SU-DHL-6 (cell line): Measurements from ENCODE around the gene MAP3K21.

Source experiments
- H2AFZ ChIP-seq: fragments of 200-600 bp; sonication (generic); 2 replicates; pipeline ENCODE4 v1.6.1; 2014; ENCODE audit warnings: low read depth, mild to moderate bottlenecking, moderate library complexity, mixed read lengths, antibody characterized with exemption, low read length; ENCODE audit not compliant: severe bottlenecking
- H3F3A ChIP-seq: fragments of 200-600 bp; shearing (Covaris generic); 2 replicates; pipeline ENCODE4 v1.6.0; 2016; ENCODE audit warnings: antibody characterized with exemption, mild to moderate bottlenecking; ENCODE audit not compliant: insufficient read depth
- H3K27ac ChIP-seq: fragments of 200-600 bp; sonication (generic); 2 replicates; pipeline ENCODE4 v1.5.1; 2016; ENCODE audit warnings: low read depth, mild to moderate bottlenecking, low read length, moderate library complexity, mixed read lengths
- H3K27me3 ChIP-seq: fragments of 200-600 bp; sonication (generic), shearing (Covaris generic); 2 replicates; pipeline ENCODE4 v1.6.0; 2014; ENCODE audit warnings: mild to moderate bottlenecking, low read length
- H3K36me3 ChIP-seq: fragments of 200-600 bp; sonication (generic); 2 replicates; pipeline ENCODE4 v1.6.1; 2014; ENCODE audit warnings: mild to moderate bottlenecking, low read length, mixed read lengths
- H3K4me2 ChIP-seq: fragments of 300-600, 200-600 bp; shearing (Covaris generic), sonication (generic); 2 replicates; pipeline ENCODE4 v1.6.0; 2014; ENCODE audit warnings: low read length, low read depth, mild to moderate bottlenecking; ENCODE audit not compliant: poor library complexity, severe bottlenecking
- H3K4me3 ChIP-seq: fragments of 200-600 bp; sonication (generic); 2 replicates; pipeline ENCODE4 v1.5.1; 2014; ENCODE audit warnings: antibody characterized with exemption, low read length, mild to moderate bottlenecking, mixed read lengths; ENCODE audit not compliant: insufficient read depth, poor library complexity, severe bottlenecking
- H3K79me2 ChIP-seq: fragments of 200-600 bp; sonication (generic); 2 replicates; pipeline ENCODE4 v1.6.1; 2014; ENCODE audit warnings: mild to moderate bottlenecking, low read length, moderate library complexity; ENCODE audit not compliant: insufficient read depth
- H3K9ac ChIP-seq: fragments of 200-600 bp; sonication (generic); 2 replicates; pipeline ENCODE4 v1.7.0; 2014; ENCODE audit warnings: mild to moderate bottlenecking, low read length
- H3K9me2 ChIP-seq: fragments of 200-600 bp; sonication (generic); replicated peaks from 2 replicates; pipeline ENCODE4 v1.6.1; 2014; ENCODE audit warnings: low read length; ENCODE audit not compliant: insufficient read depth
- H3K9me3 ChIP-seq: fragments of 200-600 bp; sonication (generic); 2 replicates; pipeline ENCODE4 v1.6.1; 2014; ENCODE audit warnings: low read length, mixed read lengths; ENCODE audit not compliant: insufficient read depth
- H4K20me1 ChIP-seq: fragments of 200-600 bp; sonication (generic); 2 replicates; pipeline ENCODE4 v1.6.1; 2014; ENCODE audit warnings: low read depth, mild to moderate bottlenecking, antibody characterized with exemption, low read length, moderate library complexity, mixed read lengths
- EZH2phosphoT487 ChIP-seq: fragments of 200-600 bp; sonication (generic), shearing (Covaris generic); conservative IDR thresholded peaks from 2 replicates; pipeline ENCODE4 v1.6.1; 2018; ENCODE audit warnings: mild to moderate bottlenecking, antibody characterized with exemption, low read length, moderate library complexity, mixed read lengths
- TF ChIP-seq, protein P1 (sequence below): fragments of 200-600 bp; sonication (generic); IDR thresholded peaks from one replicate; pipeline ENCODE4 v1.5.1; 2017; ENCODE audit warnings: antibody characterized with exemption, mild to moderate bottlenecking, low read length, moderate library complexity; ENCODE audit not compliant: insufficient read depth, poor library complexity, severe bottlenecking

Gene MAP3K21

DNA sequence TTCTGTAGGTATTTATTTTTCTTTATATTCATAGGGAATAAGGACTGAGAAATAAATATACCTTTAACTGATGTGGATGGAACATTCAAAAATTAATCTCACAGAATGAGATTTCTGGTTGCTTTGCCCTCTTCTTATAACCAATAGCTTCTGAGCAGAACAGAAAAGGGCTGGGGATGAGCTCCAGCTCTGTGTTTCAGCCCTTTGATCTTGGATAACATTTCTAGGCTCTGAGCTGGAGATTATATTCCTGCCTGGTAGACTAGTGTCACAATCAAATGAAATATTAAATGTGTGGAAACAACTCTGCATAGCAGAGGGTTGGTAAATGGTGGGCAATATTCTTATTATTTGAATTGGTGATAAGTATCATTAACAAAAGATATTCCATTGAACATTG is 14.6 kb downstream of the MAP3K21 start:
- Histone ChIP-seq H3K27ac (no peak overlapping the region), H3K9ac (no peak overlapping the region), H3K36me3 (no peaks in the 10 kb centered on the region), H3K9me3 (no peaks in the 10 kb centered on the region), H3K4me3 (no peak overlapping the region), H4K20me1 (no peaks in the 10 kb centered on the region), H3K4me2 (no peak overlapping the region), H3K27me3 (no peaks in the 10 kb centered on the region), H3K79me2 (no peaks in the 10 kb centered on the region), H2AFZ (no peak overlapping the region), H3K9me2 (no peaks in the 10 kb centered on the region), H3F3A (no peaks in the 10 kb centered on the region)
- TF ChIP-seq, protein P1, sequence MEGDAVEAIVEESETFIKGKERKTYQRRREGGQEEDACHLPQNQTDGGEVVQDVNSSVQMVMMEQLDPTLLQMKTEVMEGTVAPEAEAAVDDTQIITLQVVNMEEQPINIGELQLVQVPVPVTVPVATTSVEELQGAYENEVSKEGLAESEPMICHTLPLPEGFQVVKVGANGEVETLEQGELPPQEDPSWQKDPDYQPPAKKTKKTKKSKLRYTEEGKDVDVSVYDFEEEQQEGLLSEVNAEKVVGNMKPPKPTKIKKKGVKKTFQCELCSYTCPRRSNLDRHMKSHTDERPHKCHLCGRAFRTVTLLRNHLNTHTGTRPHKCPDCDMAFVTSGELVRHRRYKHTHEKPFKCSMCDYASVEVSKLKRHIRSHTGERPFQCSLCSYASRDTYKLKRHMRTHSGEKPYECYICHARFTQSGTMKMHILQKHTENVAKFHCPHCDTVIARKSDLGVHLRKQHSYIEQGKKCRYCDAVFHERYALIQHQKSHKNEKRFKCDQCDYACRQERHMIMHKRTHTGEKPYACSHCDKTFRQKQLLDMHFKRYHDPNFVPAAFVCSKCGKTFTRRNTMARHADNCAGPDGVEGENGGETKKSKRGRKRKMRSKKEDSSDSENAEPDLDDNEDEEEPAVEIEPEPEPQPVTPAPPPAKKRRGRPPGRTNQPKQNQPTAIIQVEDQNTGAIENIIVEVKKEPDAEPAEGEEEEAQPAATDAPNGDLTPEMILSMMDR: no peak
- TF ChIP-seq EZH2phosphoT487: no peak

DNA sequence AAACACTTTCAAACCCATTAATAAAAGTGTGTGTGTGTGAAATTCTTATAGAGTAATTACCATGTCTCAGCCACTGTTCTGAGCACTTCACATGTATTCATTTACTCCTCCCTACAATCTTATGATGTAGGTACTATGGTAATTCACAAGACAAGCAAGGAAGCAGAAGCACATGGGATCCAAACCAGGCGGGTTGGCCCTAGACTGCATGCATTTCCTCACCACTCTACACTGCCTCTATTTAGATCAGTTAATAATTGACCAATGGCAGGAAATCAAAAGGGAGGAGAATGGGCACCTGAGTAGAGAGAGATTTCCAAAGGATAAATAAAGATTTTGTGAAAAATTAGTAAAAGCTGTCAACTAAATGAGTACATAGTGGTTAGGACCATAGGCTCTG is 15.7 kb downstream of the MAP3K21 start:
- H3K4me2 ChIP-seq: no peak overlapping the region
- no peaks in the 10 kb centered on the region for H3K9me2 ChIP-seq
- H3K36me3 ChIP-seq: no peaks in the 10 kb centered on the region
- H3K9me3 ChIP-seq: no peaks in the 10 kb centered on the region
- H2AFZ ChIP-seq: no peak overlapping the region
- H4K20me1 ChIP-seq: no peaks in the 10 kb centered on the region
- H3K4me3 ChIP-seq: no peak overlapping the region
- H3K27me3 ChIP-seq: no peaks in the 10 kb centered on the region
- no peak overlapping the region for H3K27ac ChIP-seq
- no peaks in the 10 kb centered on the region for H3F3A ChIP-seq
- no peak overlapping the region for H3K9ac ChIP-seq
- H3K79me2 ChIP-seq: no peaks in the 10 kb centered on the region
- TF ChIP-seq, protein P1: no peak
- TF ChIP-seq EZH2phosphoT487: no peak

DNA sequence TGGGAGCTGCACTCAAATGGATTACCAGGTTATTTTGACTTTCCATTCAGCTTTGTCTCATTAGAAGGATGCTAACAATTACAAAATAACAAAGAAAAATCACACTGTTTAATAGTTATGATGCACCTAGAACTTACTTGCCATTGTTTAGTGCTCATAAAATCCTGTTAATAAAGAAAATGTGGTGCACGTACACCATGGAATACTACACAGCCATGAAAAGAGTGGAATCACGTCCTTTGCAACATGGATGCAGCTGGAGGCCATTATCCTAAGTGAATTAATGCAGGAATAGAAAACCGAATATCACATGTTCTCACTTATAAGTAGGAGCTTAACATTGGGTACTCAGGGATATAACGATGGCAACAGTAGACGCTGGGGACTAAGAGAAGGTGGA is 19.8 kb downstream of the MAP3K21 start:
- TF ChIP-seq, protein P1: no peak
- TF ChIP-seq EZH2phosphoT487: no peak
- Histone ChIP-seq H4K20me1 (no peaks in the 10 kb centered on the region), H3K79me2 (no peaks in the 10 kb centered on the region), H3K9ac (no peak overlapping the region), H2AFZ (no peak overlapping the region), H3K27ac (no peak overlapping the region), H3K27me3 (no peaks in the 10 kb centered on the region), H3K4me2 (no peak overlapping the region), H3K9me2 (no peaks in the 10 kb centered on the region), H3K36me3 (no peaks in the 10 kb centered on the region), H3F3A (no peaks in the 10 kb centered on the region), H3K4me3 (no peak overlapping the region), H3K9me3 (no peaks in the 10 kb centered on the region)
